ENCODE results near the gene PPA2.

The PPA2 gene

DNA sequence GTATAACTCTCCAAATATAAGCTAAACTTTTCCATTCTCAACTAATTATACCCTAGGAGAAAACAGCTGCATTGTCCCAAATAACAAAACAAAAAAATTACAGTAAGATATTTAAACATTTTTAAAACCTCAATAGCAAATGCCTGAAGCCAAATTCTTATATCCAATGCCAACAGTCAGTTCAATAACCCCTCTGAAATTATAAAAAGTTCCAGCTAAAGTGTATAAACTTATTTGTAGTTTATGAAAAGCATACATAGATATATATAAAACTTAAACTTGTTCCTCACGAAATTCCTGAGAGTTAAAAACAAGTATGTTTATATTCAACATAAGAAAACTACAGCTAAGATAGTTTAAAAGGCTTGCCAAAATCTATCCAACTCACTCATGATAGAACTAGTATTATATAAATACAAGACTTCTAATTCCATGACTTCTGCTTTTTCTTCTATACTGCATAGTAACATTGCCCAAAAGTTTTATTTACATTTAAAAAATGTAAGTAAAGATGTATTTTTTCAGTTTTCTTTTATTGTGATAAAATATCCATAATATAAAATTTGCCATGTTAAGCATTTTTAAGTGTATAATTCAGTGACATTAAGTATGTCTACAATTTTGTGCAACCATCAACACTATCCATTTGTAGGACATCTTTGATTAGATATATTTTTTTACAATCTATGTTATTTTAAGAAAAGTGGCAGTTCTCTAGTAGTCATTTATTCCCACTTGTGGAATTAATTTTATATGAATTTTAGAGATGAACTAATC, 72.8 kb downstream of the PPA2 start:
- no peak overlapping the region for H3K4me3 ChIP-seq (ENCODE audit: low read length)
- TF ChIP-seq, protein P1, sequence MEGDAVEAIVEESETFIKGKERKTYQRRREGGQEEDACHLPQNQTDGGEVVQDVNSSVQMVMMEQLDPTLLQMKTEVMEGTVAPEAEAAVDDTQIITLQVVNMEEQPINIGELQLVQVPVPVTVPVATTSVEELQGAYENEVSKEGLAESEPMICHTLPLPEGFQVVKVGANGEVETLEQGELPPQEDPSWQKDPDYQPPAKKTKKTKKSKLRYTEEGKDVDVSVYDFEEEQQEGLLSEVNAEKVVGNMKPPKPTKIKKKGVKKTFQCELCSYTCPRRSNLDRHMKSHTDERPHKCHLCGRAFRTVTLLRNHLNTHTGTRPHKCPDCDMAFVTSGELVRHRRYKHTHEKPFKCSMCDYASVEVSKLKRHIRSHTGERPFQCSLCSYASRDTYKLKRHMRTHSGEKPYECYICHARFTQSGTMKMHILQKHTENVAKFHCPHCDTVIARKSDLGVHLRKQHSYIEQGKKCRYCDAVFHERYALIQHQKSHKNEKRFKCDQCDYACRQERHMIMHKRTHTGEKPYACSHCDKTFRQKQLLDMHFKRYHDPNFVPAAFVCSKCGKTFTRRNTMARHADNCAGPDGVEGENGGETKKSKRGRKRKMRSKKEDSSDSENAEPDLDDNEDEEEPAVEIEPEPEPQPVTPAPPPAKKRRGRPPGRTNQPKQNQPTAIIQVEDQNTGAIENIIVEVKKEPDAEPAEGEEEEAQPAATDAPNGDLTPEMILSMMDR (IDR thresholded peaks at IDR 0.05; ENCODE audit: insufficient read depth, low read depth, low read length, missing control alignments) = no peak
- DNase-seq (ENCODE audit: low read depth) = no peak

DNA sequence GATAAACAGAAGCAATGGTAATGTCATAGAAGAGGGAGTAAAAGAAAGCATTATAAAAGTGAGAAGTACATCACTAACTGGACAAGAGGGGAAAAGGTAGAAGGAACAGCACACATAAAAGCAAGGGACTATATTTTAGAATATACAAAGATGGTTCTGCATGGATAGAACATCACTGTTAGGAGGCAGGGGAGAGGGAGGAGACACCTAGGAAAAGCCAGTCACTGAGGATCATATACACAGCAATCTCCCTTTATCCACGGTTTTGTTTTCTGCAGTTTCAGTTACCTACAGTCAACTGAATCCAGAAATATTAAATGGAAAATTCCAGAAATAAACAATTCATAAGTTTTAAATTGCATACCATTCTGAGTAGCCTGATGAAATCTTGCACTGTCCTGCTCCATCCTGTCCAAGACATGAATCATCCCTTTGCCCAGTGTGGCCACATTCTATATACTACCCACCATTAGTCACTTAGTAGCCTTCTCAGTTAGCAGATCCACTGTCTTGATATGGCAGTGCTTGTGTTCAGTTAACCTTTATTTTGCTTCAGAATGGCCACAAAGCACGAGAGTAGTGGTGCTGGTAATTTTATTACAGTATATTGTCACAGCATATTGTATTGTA, 74.2 kb downstream of the PPA2 start:
- peak; percentile 92 for DNase-seq (ENCODE audit: low read depth)
- TF ChIP-seq, protein P1 (IDR thresholded peaks at IDR 0.05; ENCODE audit: insufficient read depth, low read depth, low read length, missing control alignments) = no peak
- H3K4me3 ChIP-seq (ENCODE audit: low read length) = no peak overlapping the region

DNA sequence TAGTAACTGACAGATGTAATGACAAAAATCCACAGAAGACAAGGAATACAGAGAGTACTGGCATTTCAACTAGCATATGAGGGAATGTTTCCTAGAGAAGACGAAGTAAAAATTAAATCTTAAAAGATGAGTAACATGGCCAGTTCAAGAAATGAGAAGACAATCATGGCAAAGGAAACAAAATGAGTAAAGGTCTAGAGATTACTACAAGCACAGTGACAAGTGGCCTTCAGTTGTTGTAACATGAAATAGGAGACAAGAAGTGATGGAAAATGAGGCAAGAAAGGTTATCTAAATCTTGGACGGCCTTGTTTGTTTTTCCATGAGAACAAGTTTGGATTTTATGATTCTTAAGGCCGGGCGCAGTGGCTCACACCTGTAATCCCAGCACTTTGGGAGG, 81.0 kb downstream of the PPA2 start:
- TF ChIP-seq, protein P1 (IDR thresholded peaks at IDR 0.05; ENCODE audit: insufficient read depth, low read depth, low read length, missing control alignments) = no peak
- no peak overlapping the region for H3K4me3 ChIP-seq (ENCODE audit: low read length)
- DNase-seq (ENCODE audit: low read depth) = no peak

DNA sequence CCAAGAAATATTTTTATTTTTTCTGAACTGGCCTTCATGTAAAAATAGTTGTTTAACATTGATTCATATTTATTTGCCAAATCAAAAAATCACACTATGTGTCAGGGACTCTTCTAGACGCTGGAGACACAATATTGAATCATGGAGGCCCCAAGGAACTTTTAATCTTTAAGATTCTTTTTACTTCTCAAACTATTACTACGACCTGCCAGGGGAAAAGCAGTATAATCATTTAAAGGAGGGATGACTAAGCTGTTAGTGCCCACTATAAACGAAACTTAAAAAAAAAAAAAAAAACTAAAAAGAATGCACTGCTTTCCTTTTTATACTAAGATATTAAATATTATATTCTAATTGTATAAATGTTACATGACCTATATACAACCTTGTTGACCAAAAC, 84.7 kb downstream of the PPA2 start:
- TF ChIP-seq, protein P1 (IDR thresholded peaks at IDR 0.05; ENCODE audit: insufficient read depth, low read depth, low read length, missing control alignments) = no peak
- no peak overlapping the region for H3K4me3 ChIP-seq (ENCODE audit: low read length)
- no peak for DNase-seq (ENCODE audit: low read depth)

DNA sequence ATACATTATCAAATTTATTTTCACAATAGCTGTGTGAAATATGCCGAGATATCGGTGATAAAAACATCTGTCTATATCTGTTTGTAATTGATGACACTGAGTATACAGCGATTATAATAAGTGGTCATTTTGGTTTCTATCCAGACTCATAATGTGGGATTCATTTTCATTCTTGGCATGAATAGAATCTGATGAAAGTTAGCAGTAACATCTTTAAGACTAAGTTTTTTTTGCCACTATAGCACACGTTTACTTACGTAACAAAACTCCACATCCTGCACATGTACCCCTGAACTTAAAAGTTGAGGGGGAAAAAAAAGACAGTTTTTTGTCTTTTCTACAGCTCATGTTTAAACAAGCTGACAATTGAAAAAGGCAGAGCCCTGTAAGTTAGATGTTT, 86.4 kb downstream of the PPA2 start:
- DNase-seq (ENCODE audit: low read depth) = no peak
- TF ChIP-seq, protein P1 (IDR thresholded peaks at IDR 0.05; ENCODE audit: insufficient read depth, low read depth, low read length, missing control alignments) = no peak
- H3K4me3 ChIP-seq (ENCODE audit: low read length) = no peak overlapping the region

DNA sequence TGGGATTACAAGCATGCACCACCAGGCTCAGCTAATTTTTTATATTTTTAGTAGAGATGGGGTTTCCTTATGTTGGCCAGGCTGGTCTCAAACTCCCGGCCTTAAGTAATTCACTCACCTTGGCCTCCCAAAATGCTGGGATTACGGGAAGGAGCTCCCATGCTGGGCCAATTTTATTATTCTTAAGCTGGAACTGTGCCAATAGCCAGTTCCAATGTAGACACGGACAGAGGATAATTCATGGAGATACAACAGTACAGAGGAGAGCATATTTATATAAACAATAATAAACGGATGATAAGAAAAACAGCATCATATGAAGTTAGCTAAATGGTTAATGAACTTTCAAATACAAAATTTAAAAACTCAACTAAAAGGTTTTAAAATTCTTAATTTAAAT, 87.8 kb downstream of the PPA2 start:
- TF ChIP-seq, protein P1 (IDR thresholded peaks at IDR 0.05; ENCODE audit: insufficient read depth, low read depth, low read length, missing control alignments) = no peak
- H3K4me3 ChIP-seq (ENCODE audit: low read length) = no peak overlapping the region
- no peak for DNase-seq (ENCODE audit: low read depth)
